HEK293 (cell line): ENCODE data around the gene KLHL30.

ENCODE experiments used
- CTCF ChIA-PET: fragments of 350-600 bp; formaldehyde crosslinking; extraction: SDS; loops from one replicate; lab custom pipeline; 2021; ENCODE audit warnings: antibody characterized with exemption; lab: Yijun Ruan, JAX
- POLR2A ChIA-PET: fragments of 300-600 bp; formaldehyde crosslinking; extraction: SDS; loops from one replicate; lab custom pipeline; 2020; ENCODE audit warnings: antibody characterized with exemption, inconsistent platforms; lab: Yijun Ruan, JAX
- H3K27ac ChIP-seq: fragments of 200-500 bp; sonication (Bioruptor generic); 2 replicates; pipeline ENCODE4 v1.5.1; 2014; ENCODE audit warnings: low read depth, low read length, control low read depth, inconsistent platforms; ENCODE audit errors: extremely low read depth
- H3K36me3 ChIP-seq, 2 experiments: fragments of 200-500 bp in 1 of 2; sonication (Bioruptor generic) in 1 of 2; 1 replicate in 1 of 2; 2 replicates in 1 of 2; pipeline ENCODE4 v1.5.1; 2014 to 2017; ENCODE audit warnings: inconsistent platforms in 2 of 2, low read length in 2 of 2; ENCODE audit not compliant: control insufficient read depth in 2 of 2, insufficient read depth in 1 of 2
- H3K4me1 ChIP-seq: fragments of 200-500 bp; sonication (Bioruptor generic); 2 replicates; pipeline ENCODE4 v1.5.1; 2014; ENCODE audit warnings: mild to moderate bottlenecking, low read length, inconsistent platforms; ENCODE audit not compliant: control insufficient read depth, insufficient read depth
- H3K4me3 ChIP-seq: 2 replicates; pipeline ENCODE4 v1.5.1; 2011; ENCODE audit warnings: low read depth, mild to moderate bottlenecking, control low read depth, low read length, moderate library complexity
- H3K9me3 ChIP-seq: fragments of 200-500 bp; sonication (Bioruptor generic); 2 replicates; pipeline ENCODE4 v1.5.1; 2014; ENCODE audit warnings: low read depth, low read length, inconsistent platforms; ENCODE audit not compliant: control insufficient read depth, insufficient read depth
- EGR2 ChIP-seq: fragments of 450-650 bp; formaldehyde crosslinking; IDR thresholded peaks from 2 replicates; pipeline ENCODE4 v1.5.1; 2016; ENCODE audit warnings: low read depth, missing biosample characterization, missing genetic modification characterization
- OSR2 ChIP-seq: fragments of 450-650 bp; formaldehyde crosslinking; IDR thresholded peaks from 2 replicates; pipeline ENCODE4 v1.5.1; 2016; ENCODE audit warnings: missing biosample characterization, missing genetic modification characterization
- SP3 ChIP-seq: fragments of 450-650 bp; formaldehyde crosslinking; IDR thresholded peaks from 2 replicates; pipeline ENCODE4 v1.5.1; 2016; ENCODE audit warnings: missing biosample characterization, missing genetic modification characterization
- ZFHX2 ChIP-seq: fragments of 450-650 bp; formaldehyde crosslinking; conservative IDR thresholded peaks from 2 replicates; pipeline ENCODE4 v1.5.1; 2016; ENCODE audit warnings: missing biosample characterization, missing genetic modification characterization
- ZNF155 ChIP-seq: fragments of 450-650 bp; formaldehyde crosslinking; IDR thresholded peaks from 2 replicates; pipeline ENCODE4 v1.5.1; 2016; ENCODE audit warnings: missing biosample characterization, missing genetic modification characterization
- ZNF248 ChIP-seq: fragments of 450-650 bp; formaldehyde crosslinking; IDR thresholded peaks from 2 replicates; pipeline ENCODE4 v1.5.1; 2017; ENCODE audit warnings: missing biosample characterization, missing genetic modification characterization
- ZNF280D ChIP-seq: fragments of 450-650 bp; formaldehyde crosslinking; IDR thresholded peaks from 2 replicates; pipeline ENCODE4 v1.5.1; 2016; ENCODE audit warnings: missing biosample characterization, missing genetic modification characterization
- ZNF324 ChIP-seq: fragments of 450-650 bp; formaldehyde crosslinking; IDR thresholded peaks from 2 replicates; pipeline ENCODE4 v1.5.1; 2016; ENCODE audit warnings: missing biosample characterization, missing genetic modification characterization
- ZNF350 ChIP-seq: fragments of 450-650 bp; formaldehyde crosslinking; IDR thresholded peaks from 2 replicates; pipeline ENCODE4 v1.5.0; 2017; ENCODE audit warnings: missing biosample characterization, mild to moderate bottlenecking, missing genetic modification characterization
- ZNF354C ChIP-seq: fragments of 450-650 bp; formaldehyde crosslinking; IDR thresholded peaks from 2 replicates; pipeline ENCODE4 v1.5.1; 2016; ENCODE audit warnings: missing biosample characterization, missing genetic modification characterization, low read depth, borderline replicate concordance
- ZNF488 ChIP-seq: fragments of 450-650 bp; formaldehyde crosslinking; IDR thresholded peaks from 2 replicates; pipeline ENCODE4 v1.5.1; 2016; ENCODE audit warnings: missing biosample characterization, missing genetic modification characterization
- ZNF623 ChIP-seq: fragments of 450-650 bp; formaldehyde crosslinking; IDR thresholded peaks from 2 replicates; pipeline ENCODE4 v1.5.1; 2016; ENCODE audit warnings: missing biosample characterization, missing genetic modification characterization
- ZNF624 ChIP-seq: fragments of 450-650 bp; formaldehyde crosslinking; IDR thresholded peaks from 2 replicates; pipeline ENCODE4 v1.5.1; 2017; ENCODE audit warnings: missing biosample characterization, missing genetic modification characterization
- ZNF785 ChIP-seq: fragments of 450-650 bp; formaldehyde crosslinking; IDR thresholded peaks from 2 replicates; pipeline ENCODE4 v1.5.1; 2016; ENCODE audit warnings: missing biosample characterization, missing genetic modification characterization
- ZSCAN18 ChIP-seq: fragments of 450-650 bp; formaldehyde crosslinking; IDR thresholded peaks from 2 replicates; pipeline ENCODE4 v1.5.1; 2016; ENCODE audit warnings: missing biosample characterization, missing genetic modification characterization
- TF ChIP-seq, protein P1 (sequence below): fragments of 450-650 bp; formaldehyde crosslinking; IDR thresholded peaks from 2 replicates; pipeline ENCODE4 v1.5.1; 2016; ENCODE audit warnings: missing biosample characterization, missing genetic modification characterization
- TF ChIP-seq, protein P2 (sequence below): fragments of 450-650 bp; formaldehyde crosslinking; IDR thresholded peaks from 2 replicates; pipeline ENCODE4 v1.5.1; 2016; ENCODE audit warnings: missing biosample characterization, missing genetic modification characterization

The KLHL30 gene

GRCh38 chr2:238105506-238106338, 32.7 kb upstream of the KLHL30 start:
- no peaks in the 10 kb centered on the region for H3K9me3 ChIP-seq
- ChIA-PET POLR2A (no interaction called here), CTCF (no interaction called here)
- H3K4me3 ChIP-seq, result no peak overlapping the region
- H3K4me1 ChIP-seq, result no peaks in the 10 kb centered on the region
- no peaks in the 10 kb centered on the region for H3K36me3 ChIP-seq
- TF ChIP-seq ZNF248 (tag by site-specific recombination) (no peak), ZNF623 (tag by site-specific recombination) (peak; percentile 35; the same call in 1 of the 2 replicates), ZNF155 (tag by site-specific recombination) (no peak), ZNF350 (tag by site-specific recombination) (no peak), SP3 (tag by site-specific recombination) (no peak), EGR2 (tag by site-specific recombination) (peak; percentile 46; the same call in 1 of the 2 replicates), ZSCAN18 (no peak), ZNF785 (tag by site-specific recombination) (no peak), ZNF354C (no peak), ZNF488 (no peak), ZNF280D (tag by site-specific recombination) (no peak), ZNF324 (no peak), ZNF624 (no peak), ZFHX2 (tag by site-specific recombination) (peak; percentile 76), OSR2 (tag by site-specific recombination) (no peak)
- TF ChIP-seq, protein P1, sequence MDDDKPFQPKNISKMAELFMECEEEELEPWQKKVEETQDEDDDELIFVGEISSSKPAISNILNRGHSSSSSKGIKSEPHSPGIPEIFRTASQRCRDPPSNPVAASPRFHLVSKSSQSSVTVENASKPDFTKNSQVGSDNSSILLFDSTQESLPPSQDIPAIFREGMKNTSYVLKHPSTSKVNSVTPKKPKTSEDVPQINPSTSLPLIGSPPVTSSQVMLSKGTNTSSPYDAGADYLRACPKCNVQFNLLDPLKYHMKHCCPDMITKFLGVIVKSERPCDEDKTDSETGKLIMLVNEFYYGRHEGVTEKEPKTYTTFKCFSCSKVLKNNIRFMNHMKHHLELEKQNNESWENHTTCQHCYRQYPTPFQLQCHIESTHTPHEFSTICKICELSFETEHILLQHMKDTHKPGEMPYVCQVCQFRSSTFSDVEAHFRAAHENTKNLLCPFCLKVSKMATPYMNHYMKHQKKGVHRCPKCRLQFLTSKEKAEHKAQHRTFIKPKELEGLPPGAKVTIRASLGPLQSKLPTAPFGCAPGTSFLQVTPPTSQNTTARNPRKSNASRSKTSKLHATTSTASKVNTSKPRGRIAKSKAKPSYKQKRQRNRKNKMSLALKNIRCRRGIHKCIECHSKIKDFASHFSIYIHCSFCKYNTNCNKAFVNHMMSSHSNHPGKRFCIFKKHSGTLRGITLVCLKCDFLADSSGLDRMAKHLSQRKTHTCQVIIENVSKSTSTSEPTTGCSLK (tag by site-specific recombination), result no peak
- TF ChIP-seq, protein P2, sequence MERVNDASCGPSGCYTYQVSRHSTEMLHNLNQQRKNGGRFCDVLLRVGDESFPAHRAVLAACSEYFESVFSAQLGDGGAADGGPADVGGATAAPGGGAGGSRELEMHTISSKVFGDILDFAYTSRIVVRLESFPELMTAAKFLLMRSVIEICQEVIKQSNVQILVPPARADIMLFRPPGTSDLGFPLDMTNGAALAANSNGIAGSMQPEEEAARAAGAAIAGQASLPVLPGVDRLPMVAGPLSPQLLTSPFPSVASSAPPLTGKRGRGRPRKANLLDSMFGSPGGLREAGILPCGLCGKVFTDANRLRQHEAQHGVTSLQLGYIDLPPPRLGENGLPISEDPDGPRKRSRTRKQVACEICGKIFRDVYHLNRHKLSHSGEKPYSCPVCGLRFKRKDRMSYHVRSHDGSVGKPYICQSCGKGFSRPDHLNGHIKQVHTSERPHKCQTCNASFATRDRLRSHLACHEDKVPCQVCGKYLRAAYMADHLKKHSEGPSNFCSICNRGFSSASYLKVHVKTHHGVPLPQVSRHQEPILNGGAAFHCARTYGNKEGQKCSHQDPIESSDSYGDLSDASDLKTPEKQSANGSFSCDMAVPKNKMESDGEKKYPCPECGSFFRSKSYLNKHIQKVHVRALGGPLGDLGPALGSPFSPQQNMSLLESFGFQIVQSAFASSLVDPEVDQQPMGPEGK (tag by site-specific recombination), result no peak
- no peak overlapping the region for H3K27ac ChIP-seq
